Stimulated activated CD4-positive, alpha-beta T cell treated with anti-CD3 and anti-CD28 coated beads, Interleukin-4, amount 100 ng/mL, for 48 hours (primary cell): ENCODE results near the gene CADPS.

Experiments
- DNase-seq, 2 donors: peaks; one replicate each; pipeline ENCODE4 v3.0.0-alpha.2; 2020; ENCODE audit warnings: low read depth in 2 of 2

CADPS gene

DNA sequence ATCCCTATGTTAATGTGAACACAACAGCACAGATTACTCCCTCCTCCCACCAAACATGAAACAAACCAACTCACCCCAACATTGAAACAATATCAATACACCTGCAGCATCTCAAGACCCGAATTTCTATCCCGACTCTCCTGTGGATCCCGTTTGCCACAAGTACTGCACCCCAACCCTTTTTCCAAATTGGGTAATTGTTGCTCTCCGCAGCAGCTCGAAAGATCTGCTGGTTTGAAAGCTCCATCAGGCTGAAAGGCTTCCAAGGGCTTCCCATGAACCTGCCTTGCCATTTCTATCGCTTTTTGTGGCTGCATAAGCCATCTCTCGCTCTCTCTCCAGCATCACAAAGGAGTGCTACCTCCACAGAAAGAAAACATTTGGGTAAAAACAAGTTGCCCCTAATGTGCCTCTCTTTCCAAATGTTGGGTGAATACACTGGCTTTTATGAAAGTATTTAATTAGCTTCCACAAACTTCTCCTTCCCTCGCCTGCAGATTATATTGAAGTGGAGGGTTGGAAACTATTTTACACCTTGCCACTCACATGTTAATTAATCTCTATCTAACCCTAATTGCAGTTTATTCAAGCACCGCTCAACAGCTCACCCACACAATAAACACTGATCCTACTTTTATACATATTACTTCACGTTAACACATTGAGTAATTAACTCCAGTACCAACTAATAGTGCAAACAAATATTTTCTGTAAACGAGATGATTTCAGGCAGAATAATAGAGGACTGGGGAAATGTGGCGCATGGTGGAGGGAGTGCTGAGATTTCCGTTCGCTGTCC, 499.4 kb downstream of the CADPS start:
- DNase-seq = no peak

DNA sequence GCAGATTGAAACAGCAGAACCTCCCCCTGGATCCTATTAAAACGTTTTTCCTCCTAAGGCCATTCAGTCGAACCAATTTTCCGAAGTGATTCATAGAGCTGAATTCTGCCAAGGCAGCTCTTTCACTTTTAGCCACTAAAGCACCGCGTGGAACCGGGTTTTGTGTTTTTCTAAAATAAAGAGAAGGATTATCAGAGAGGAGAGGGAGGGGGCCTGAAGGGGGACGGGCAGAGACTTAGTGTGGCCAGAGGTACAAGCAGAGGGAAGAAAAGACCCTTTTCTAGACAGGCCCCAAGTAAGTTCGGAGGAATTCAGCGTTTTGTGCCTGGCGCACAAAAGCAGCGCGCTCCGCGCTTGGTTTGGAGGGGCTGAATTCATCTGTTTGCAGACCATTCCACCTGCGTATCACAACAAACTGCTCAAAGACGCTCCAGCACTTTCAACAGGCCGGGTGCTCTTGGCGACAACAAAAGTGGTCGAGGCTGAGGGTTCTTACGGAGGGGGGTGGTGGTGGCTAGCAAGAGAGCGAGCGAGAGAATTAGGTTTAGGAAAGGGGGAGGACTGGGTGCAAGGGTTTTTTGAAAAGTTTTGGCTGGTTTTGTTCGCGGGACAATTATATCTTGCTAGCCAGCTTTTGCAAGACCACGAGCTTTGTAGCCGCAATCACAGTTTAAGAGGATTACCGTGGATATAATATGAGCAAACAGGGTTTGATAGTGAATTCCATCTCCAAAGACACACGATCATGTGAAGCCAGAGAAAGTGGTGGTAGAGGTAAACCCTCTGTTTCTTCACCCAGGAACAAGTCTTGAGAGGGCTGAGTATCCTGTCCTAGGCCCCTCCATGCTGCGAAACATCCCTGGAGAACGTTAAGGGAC, 500.6 kb downstream of the CADPS start:
- DNase-seq = no peak

DNA sequence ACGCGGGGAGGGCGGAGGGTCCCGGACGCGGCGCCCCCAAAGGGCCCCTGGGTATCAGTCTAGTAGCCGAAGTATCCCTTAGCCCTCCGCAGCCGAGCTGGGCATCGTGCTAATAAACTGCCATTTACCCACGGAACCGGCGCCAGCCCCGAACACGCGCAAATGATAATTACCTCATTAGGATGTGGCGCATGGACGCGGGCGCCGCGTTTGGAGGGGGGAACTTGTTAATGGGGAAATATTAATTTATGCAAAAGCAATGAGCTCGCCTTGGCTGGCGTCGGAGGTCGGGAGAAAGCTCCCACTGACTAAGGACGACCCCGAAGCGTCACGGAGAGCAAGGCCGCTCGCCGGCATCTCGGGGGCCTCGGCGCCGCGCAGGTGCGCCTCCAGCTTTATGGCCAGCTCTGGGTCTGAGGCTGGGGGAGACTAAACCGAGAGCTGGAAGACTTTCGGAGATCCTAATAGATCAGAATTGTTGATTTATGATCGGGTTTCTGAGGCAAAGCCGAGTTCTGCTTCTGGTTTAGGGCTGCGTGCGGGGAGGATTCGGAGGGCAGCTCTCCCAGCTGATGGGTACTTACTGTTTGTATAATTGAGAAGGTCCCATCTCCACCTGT, 501.4 kb downstream of the CADPS start:
- no peak for DNase-seq

DNA sequence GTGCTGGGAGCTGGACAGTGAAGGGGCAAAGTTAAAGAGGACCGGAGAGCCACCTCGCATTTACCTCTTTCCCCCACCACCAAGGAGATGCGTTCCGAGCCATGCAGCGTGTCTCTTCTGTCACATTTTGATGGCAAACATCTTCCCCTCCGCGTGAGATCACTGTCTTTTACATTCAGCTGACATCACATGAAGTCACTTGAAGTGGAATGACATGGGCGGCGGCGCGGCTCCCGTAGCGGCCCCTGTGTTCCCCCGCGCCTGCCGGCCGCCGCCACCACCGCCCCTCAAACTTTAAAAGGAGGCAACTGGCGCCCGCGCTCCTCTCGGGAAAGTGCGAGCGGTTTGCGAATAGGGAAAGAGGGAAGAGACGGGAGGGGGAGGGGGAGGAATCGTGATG, 502.0 kb downstream of the CADPS start, which contains the start of gene FEZF2:
Gene FEZF2 (minus strand): TSS at position 336 of the 400 bp plus-strand sequence. CDS start 682 bp downstream, outside the sequence.
- no peak for DNase-seq

DNA sequence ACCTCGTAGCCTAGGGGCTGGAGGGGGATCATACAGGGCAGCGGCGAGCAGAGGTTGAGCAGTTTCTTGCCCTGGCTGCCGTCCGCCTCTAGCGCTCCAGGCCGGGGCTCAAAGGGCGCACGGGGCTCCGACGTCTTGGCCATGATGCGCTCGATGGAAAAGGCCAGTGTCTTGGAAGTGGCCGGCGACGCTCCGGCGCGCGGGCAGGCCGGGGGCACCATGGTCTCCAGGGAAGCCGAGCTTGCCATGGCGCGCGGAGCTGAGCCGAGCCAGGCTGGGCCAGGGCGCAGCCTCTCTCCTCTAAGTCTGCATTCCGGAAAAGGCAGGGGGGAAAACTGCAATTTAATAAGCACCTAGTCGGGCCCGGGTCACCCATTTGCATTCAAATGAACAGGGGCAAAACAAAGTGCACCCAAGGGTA, 502.6 kb downstream of the CADPS start:
- DNase-seq = no peak

DNA sequence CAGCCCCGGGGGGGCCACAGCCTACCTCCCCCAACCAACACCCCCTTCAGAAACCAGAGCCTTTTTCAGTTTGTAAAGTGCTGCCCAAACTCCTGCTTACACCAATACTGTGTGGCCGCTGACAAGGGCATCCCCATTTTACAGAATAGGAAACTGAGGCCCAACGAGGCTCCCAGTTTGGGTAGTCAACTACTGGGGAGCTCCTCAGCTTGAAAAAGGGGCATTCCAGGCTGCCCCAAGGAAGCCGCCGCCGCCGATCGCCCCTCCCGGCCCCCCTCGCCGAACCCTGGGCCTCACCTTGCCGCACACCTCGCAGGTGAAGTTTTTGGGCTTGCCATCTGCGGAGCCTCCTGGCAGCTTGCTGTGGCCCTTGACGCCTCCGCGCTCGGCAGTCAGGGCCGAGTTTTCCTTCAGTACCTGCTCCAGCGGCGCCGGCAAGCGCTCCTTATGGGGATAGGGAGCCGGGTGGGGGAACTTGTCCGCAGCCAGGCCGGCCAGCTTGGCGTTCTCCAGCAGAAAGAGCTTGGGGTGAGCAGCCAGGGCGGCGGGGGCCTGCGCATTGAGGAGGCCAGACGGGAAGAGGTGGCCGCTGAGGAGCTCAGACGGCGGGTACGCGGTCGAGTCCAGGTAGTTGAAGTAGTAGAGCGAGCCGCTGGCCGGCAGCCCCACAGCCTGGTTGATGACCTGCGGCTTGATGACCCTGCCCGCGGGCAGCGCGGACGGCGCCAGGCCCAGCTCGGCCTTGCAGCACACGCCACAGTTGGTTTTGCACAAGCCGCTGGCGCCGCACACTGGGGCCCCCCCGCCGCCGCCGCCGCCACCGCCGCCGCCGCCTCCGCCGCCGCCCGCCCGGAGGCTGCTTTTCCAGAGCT, 503.3 kb downstream of the CADPS start:
- no peak for DNase-seq

DNA sequence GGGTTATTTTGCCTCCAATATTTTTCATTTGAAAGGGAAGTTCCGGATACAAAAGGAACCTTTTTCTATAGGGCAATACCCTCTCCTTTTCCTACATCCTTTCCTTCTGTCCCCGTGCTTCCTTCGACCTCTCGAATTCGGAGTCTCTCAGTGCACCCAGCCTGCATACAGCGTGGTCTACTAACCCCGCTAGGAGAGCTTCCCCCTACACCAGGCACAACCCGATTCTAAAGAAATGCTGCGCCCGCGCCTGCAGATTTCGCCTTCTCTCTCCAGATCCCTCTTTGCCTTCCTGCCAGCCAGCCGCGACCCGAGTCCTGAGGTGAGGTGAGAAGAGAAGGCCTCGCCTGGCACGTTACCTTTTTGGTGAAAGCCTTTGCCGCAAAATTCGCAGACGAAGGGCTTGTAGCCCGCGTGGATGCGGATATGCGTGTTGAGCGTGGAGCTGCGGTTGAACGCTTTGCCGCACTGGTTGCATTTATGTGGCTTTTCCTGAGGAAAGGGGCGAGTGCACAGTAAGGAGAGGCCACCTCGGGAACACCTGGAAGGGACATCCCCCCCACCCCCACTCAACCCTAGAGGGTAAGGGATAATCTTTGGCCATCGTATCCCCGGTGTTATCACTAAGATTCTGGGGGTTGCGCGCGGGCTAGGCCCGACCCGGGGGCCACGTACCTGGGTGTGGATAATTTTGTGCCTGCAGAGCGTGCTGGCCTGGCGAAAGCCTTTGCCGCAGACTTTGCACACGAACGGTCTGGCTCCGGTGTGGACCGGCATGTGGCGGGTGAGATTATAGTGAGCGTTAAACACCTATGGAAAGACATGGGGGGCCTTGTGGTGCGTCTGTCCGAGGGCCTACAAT, 504.1 kb downstream of the CADPS start:
- no peak for DNase-seq

DNA sequence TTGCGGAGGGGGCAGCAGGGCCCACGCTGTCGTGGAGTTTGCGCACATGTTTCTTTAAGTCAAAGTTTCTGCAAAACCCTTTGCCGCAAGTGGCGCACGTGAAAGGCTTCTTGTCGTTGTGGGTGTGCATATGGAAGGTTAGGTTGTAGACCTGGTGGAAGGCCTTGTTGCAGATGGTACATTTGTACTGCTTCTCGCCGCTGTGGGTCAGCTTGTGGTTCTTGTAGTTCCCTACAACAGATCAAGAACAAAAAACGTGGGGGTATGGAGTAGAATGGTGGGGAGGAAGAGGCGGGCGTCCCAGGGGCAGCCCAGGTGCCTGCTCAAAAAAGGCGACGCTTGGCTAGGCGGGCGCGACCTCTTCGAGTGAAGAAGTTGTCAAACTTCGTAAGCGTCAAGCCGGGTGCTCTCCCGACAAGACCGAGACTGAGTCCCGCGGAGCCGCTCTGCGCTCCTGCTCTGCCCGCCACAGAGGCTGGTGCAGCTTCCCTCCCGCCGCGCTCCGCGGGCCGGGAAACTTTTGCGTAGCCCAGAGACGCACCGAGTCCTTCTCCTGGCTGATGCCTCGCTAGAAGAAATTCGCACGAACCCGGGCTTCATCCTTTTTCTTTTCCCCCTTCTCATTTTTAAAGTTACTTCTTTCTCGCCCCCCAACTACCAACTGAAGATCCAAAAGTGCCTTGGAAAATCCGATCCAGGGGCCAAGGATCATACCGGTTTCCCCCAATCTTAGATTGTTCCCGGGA, 504.9 kb downstream of the CADPS start:
- DNase-seq = no peak

DNA sequence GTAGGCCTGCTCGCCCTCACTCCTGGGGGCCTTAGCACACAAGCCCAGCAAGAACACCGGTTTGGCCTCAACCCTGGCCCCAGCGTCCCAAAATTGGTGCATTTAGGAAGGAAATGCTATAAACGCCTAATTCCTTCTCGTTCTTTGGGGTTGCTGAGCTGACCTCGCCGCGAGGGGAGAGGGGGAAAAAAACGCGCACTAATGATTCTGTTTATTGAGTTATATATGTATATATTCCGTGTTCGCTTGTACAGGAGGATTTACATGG, 505.8 kb downstream of the CADPS start:
- no peak for DNase-seq

DNA sequence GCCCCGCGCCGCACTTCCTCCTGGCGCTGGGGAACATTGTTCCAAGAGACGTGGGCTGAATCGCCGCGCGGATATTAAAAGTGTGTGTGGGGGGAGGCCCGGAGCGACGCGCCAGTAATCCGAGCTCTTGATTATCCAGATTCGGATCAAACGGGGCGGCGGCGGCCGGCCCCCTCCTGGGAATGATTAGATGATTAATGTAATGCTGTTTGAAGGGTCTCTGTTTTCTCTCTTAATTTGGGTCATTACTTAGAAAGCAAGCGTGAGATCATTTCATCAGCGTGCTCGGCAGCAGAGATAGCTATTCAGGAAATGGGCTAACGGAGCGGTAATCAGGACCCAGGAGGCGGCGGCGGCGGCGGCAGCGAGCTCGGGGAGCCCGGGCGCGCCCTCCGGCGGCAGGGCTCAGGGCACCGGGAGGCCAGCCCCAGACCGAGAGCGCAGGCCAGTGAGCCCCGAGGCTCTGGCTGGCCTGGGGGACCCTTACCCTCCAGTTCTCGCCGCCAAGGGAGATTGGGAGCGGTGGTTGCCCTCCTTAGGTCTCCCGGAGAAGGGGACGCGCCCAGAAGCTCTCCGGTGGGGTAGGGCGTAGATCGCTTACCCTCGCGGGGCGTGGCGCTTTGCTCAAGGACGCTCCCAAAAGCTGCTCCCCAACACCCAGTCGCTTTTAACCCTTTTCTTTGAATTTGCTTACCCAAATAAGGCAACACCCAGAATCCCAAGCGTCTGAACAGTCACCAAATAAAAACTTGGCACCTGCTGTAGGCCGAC, 506.3 kb downstream of the CADPS start:
- DNase-seq = no peak

DNA sequence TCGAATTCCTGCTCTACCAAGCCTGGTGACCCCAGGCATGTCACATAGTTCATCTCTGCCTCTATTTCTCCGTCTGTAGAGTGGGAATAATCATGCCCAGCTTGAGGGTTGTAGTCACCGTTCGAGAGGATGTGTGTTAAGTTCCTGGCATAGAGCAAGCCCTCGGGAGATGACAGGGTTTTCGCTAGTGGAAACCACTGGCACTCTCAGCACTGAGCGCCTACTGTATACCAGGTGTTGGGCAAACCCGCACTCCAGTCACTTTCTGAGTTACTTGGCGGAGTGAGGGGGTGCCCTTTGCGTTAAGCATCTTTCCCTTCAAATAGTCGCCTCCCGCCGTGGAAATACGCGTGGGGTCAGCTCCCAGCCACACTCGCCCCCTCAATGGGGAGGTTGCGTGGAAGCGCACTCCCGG, 506.9 kb downstream of the CADPS start:
- DNase-seq = no peak

DNA sequence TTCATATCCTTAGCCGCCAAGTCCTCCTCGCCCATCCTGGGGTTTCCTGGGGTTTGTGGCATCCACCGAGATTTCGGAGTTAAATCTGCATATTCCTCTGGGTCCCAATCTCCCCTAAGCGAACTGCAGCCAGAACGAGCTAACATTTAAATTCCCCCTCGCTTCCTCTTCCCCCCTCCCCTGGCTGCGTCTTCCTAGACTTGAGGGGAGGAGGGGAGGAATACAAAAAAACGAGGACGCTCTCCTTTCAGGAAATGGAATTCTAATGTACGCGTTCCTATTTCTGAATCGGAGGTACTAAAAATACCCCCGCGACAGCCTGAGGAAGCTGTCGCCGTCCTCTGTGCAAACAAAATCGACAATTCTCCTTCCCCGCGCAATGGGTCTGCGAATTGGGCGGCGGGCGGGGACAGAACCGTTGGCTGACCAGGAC, 507.4 kb downstream of the CADPS start:
- no peak for DNase-seq

DNA sequence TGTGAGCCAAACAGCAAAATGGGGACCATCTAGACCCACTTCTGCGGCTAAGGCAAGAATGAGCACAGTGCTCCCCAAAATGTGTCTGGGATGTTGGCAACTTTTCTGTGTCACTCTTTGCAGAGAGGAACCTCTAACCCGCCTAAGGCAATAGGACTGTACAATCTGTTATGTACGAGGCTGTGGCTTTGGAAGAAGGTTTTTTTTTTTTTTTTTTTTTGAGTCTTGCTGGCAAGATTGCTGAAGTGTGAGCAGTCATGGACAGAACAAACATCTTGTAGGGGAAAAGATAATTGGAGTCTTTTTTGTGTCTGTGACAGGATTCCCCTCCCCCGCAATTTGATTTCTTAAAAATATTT, 509.1 kb downstream of the CADPS start:
- DNase-seq = no peak

DNA sequence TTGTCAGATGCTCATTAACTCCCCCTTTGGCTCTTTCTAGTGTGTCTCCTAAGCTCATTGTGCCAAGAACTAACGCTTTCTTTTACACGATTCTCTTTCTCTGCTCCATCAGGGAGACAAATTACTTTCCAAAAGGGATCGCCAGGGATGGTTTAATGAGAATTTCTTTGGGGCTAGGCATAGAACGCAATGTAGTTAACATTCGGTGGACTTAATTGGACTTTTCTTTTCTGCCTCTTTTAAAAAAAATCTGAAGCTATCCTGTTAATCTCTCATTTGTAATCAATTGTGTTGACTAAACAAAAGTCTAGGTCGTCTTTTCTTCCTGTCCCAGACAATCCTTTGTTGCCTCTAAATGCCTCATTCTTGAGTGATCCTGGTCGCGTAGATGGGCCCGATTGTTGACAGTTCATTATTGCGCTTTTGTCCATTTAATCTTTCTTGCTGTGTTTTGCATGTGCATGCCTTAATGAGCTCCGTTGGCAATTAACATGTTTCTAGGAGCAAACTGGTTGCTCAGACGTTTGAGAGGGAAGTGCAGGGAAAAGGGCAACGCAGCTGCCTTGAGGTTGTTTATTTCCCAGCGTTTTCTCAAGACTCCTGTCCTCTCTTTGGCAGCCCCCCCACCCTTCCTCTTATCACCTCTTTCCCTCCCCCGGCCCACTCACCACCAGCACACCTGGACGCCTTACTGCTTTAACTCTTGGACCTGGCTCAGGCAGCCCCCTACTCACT, 509.7 kb downstream of the CADPS start:
- no peak for DNase-seq

DNA sequence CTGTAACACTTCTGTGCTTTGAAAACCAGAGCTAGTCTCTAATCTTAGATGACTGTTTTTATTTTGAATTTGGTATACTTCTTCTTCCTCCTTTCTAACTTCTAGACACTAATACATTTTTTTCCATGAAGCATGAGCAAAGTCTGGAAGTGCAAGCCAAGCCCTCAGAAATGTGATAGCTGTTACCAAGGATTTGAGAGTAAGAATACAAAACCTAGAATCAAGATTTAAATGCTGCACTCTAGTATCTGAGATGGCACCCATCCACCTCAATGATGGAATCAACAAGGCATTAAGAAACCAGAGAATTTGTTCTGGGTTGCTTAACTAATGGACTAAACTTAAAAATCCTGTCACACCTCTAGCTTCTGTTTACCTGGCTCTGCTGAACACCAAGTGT, 511.0 kb downstream of the CADPS start:
- no peak for DNase-seq

DNA sequence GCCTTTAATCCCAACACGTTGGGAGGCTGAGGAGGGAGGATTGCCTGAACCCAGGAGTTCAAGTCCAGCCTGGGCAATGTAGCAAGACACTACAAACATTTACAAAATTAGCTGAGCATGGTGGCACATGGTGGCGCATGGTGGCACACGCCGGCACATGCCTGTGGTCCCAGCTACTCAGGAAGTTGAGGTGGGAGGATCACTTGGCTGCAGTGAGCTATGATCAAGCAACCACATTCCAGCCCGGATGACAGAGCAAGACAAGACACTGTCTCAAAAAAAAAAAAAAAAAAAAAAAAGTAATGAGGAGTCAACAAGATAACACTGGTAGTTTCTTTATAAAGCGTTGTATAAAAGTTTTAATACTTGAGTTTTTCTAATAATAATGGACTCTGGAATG, 511.9 kb downstream of the CADPS start:
- DNase-seq = no peak

DNA sequence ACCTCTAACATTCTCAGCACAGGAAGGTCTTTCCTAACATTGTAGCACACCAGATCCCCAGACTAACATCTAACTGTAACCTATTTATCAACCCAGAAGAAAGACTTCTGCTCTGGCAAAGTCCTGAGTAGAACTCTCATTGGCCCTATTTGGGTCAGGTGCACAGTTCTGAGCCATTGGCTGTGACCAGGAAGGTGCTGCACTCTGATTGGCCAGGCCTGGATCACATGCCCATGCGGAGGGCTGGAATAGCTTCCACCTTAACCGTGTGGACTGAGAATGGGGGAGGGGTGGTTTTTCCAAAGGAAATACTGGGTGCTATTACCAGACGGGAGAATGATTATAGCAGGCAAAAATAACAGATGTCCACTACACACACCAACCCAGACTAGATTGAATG, 513.4 kb downstream of the CADPS start:
- no peak for DNase-seq

DNA sequence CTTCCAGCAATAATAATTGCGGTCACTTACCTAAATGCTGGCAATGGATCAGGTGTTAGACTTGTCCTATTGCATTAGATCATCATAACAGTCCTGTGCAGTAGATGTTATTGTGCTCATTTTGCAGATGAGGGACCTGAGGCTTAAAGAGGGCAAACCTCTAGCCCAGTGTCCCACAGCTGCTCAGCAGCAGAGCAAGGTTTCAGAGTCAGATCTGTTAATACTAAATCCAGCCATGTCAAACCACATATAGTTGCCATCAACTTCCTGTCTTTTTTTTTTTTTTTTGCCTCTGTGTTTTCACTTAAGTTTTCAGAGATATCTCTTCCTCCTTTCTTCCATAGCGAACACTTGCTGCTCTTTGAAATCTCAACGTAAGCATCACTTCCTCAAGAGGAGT, 514.0 kb downstream of the CADPS start:
- no peak for DNase-seq

DNA sequence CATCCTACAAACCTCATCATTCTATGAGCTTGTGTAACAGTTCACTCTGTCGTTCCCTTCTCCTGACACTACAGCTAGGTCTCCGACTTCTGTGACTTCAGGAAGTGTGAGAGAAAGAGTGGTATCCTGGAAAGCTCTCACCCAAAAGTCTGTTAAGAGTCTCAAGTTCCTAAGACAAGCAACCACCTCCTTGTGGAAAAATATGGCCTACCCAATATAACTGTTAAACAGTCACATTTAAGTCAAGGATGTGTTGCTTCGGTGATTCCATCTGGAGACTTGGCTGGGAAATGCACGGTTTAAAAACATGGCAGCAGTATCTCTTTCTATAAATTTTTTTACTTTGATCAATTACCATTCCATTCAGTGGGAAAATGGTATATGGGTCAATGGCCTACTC, 515.7 kb downstream of the CADPS start:
- DNase-seq = no peak
